GM18519 (cell line): ENCODE data around the gene NQO1.
A peak's percentile ranks its signal among the peaks of the same experiment; 100 is the strongest.
"Not testable (repeated sequence)": the region's sequence is repeated elsewhere in the genome, so short reads cannot be mapped to it uniquely, and the experiment has no call there.

Source experiments
- ATAC-seq: cut with Tn5 transposase; IDR thresholded peaks from one replicate; pipeline ENCODE4 v1.9.1; 2021; ENCODE audit warnings: mild to moderate bottlenecking, moderate library complexity; ENCODE audit not compliant: unreplicated experiment, low FRiP score

Gene NQO1

GRCh38 chr16:69726313-69727060, at the start of gene NQO1:
NQO1 (minus strand) TSS chr16:69726560; CDS start chr16:69726439, 121 bp downstream.
- ATAC-seq, result peak; percentile 81

- ATAC-seq, result no peak
Measured at GRCh38 chr16:69775563-69775962, 49.2 kb upstream of the NQO1 start.

GRCh38 chr16:69773260-69773947, 47.0 kb upstream of the NQO1 start:
- no peak for ATAC-seq

GRCh38 chr16:69771651-69771967, 45.2 kb upstream of the NQO1 start:
- ATAC-seq, result no peak

GRCh38 chr16:69769404-69769803, 43.0 kb upstream of the NQO1 start:
- no peak for ATAC-seq

GRCh38 chr16:69768666-69769065, 42.3 kb upstream of the NQO1 start:
- ATAC-seq, result no peak

GRCh38 chr16:69767459-69768229, 41.3 kb upstream of the NQO1 start:
- no peak for ATAC-seq

GRCh38 chr16:69763599-69763942, 37.2 kb upstream of the NQO1 start:
- ATAC-seq, result no peak

GRCh38 chr16:69762814-69763598, 36.6 kb upstream of the NQO1 start:
- no peak for ATAC-seq

- peak; percentile 59 for ATAC-seq
Measured at GRCh38 chr16:69761983-69762813, 35.8 kb upstream of the NQO1 start, which contains the start of gene WWP2. WWP2 (plus strand) TSS chr16:69762332; CDS start chr16:69787011, 24,679 bp downstream.

- ATAC-seq, result not testable (repeated sequence)
Measured at GRCh38 chr16:69757375-69757774, 31.0 kb upstream of the NQO1 start.

GRCh38 chr16:69756705-69757104, 30.3 kb upstream of the NQO1 start:
- ATAC-seq, result no peak

- ATAC-seq, result peak; percentile 88
Measured at GRCh38 chr16:69754469-69755310, 28.3 kb upstream of the NQO1 start, which contains the start of gene NOB1. NOB1 (minus strand) TSS chr16:69754926; CDS start chr16:69754910, 16 bp downstream.

GRCh38 chr16:69754143-69754468, 27.7 kb upstream of the NQO1 start:
- no peak for ATAC-seq

- ATAC-seq, result no peak
Measured at GRCh38 chr16:69748694-69749345, 22.5 kb upstream of the NQO1 start.

- ATAC-seq, result no peak
Measured at GRCh38 chr16:69747115-69747514, 20.8 kb upstream of the NQO1 start.

- ATAC-seq, result no peak
Measured at GRCh38 chr16:69745959-69746358, 19.6 kb upstream of the NQO1 start.

- no peak for ATAC-seq
Measured at GRCh38 chr16:69745232-69745612, 18.9 kb upstream of the NQO1 start.
